Transverse colon (tissue), 4 donors: ENCODE measurements around the gene GPR33. TPM values are rescaled to one million over a fixed set of nuclear protein-coding genes. Genes with fewer than 3 reads are reported as not detected.

Source experiments
- DNase-seq: peaks from one replicate; pipeline ENCODE4 v3.0.0-alpha.2; 2019
- H3K27ac ChIP-seq, 4 donors: fragments of 200-600 bp; sonication (generic); 2 replicates each; pipeline ENCODE4 v1.5.1; 2016 to 2018; ENCODE audit warnings: inconsistent platforms in 4 of 4
- H3K27me3 ChIP-seq: fragments of 200-600 bp; sonication (generic); 2 replicates; pipeline ENCODE4 v1.5.1; 2017; ENCODE audit warnings: inconsistent platforms
- H3K36me3 ChIP-seq, 4 donors: fragments of 200-600 bp; sonication (generic); 2 replicates each; pipeline ENCODE4 v1.5.1; 2017 to 2019; ENCODE audit warnings: inconsistent platforms in 4 of 4
- H3K4me1 ChIP-seq, 4 donors: fragments of 200-600 bp; sonication (generic); 2 replicates each; pipeline ENCODE4 v1.5.1; 2017 to 2020; ENCODE audit warnings: inconsistent platforms in 4 of 4
- H3K4me3 ChIP-seq, 4 donors: fragments of 200-600 bp; sonication (generic); 1 replicate in 1 of 4; 2 replicates in 3 of 4; pipeline versions ENCODE4 v1.5.1 to v1.6.1; 2017 to 2019; ENCODE audit warnings: inconsistent platforms in 4 of 4
- H3K9me3 ChIP-seq, 2 donors: fragments of 200-600 bp; sonication (generic); 2 replicates each; pipeline ENCODE4 v1.5.1; 2017 to 2019; ENCODE audit warnings: inconsistent platforms in 2 of 2
- CTCF ChIP-seq, 5 experiments: fragments of 200-600 bp in 3 of 5; fragments of 450-650 bp in 2 of 5; sonication (generic) in 3 of 5; IDR thresholded peaks; 1 replicate in 2 of 5; 2 replicates in 3 of 5; pipeline ENCODE4 v1.5.1; 2016 to 2017; ENCODE audit warnings: antibody characterized with exemption in 5 of 5, inconsistent platforms in 3 of 5, mild to moderate bottlenecking in 2 of 5, moderate library complexity in 1 of 5
- EP300 ChIP-seq: sonication (generic); formaldehyde crosslinking; IDR thresholded peaks from one replicate; pipeline ENCODE4 v1.6.1; 2017; ENCODE audit warnings: antibody characterized with exemption, low read depth
- POLR2A ChIP-seq: fragments of 450-650 bp; IDR thresholded peaks from one replicate; pipeline ENCODE4 v1.6.1; 2016; ENCODE audit warnings: antibody characterized with exemption, mild to moderate bottlenecking, moderate library complexity
- POLR2AphosphoS5 ChIP-seq, 3 donors: sonication (generic); formaldehyde crosslinking; IDR thresholded peaks; one replicate each; pipeline ENCODE4 v1.6.1; 2016; ENCODE audit warnings: antibody characterized with exemption in 3 of 3
- WGBS, 2 donors: methylation state at CpG; one replicate each; pipeline ENCODE4 v1.1.5; 2018; ENCODE audit warnings: low coverage in 1 of 2; 5-methylcytosine and 5-hydroxymethylcytosine counted together
- in situ Hi-C, 4 donors: fragments of 200-750 bp; cut with MboI; loops; one replicate each; pipeline versions ENCODE4 v1.15.0 to v1.15.1; 2017; ENCODE audit warnings: low sequenced_read_pairs in 3 of 4, low pct_ligation_motif_present in 1 of 4, low pct_unique_long_range_greater_than_20kb in 1 of 4
- intact Hi-C: fragments of 100-400 bp; cut with DNase I; formaldehyde crosslinking; loops from one replicate; pipeline ENCODE4 v1.15.1; 2023; ENCODE audit warnings: low total_unique reads
- total RNA-seq, 4 donors: library from RNA; depleted of rRNA; stranded (reverse); fragments of >200 nt; gene quantifications; one replicate each; pipeline ENCODE4 v1.1.0, GENCODE V29; 2016

The GPR33 gene
- total RNA-seq, 4 donors from 2014 or later = not detected

- intact Hi-C loops = no loop called here
- 79 to 88% methylated on average over 3 of the region's 3 CpGs for WGBS, 2 donors
- Histone ChIP-seq H3K4me1 (peaks cover 0 to 7% (median 2%) of the 10 kb centered on the region in 4 donors), H3K4me3 (no peak overlapping the region), H3K9me3 (no peaks in the 10 kb centered on the region), H3K36me3 (no peaks in the 10 kb centered on the region), H3K27me3 (no peaks in the 10 kb centered on the region), H3K27ac (no peak overlapping the region)
- TF ChIP-seq CTCF (IDR thresholded peaks at IDR 0.05) = no peak
- no peak for TF ChIP-seq EP300
- TF ChIP-seq POLR2AphosphoS5 (IDR thresholded peaks at IDR 0.05) = no peak
- no peak for TF ChIP-seq POLR2A
- no peak for DNase-seq
- in situ Hi-C loops = no loop called here
These were observed 26.3 kb downstream of the GPR33 start for GRCh38 chr14:31461545-31461944.

DNA sequence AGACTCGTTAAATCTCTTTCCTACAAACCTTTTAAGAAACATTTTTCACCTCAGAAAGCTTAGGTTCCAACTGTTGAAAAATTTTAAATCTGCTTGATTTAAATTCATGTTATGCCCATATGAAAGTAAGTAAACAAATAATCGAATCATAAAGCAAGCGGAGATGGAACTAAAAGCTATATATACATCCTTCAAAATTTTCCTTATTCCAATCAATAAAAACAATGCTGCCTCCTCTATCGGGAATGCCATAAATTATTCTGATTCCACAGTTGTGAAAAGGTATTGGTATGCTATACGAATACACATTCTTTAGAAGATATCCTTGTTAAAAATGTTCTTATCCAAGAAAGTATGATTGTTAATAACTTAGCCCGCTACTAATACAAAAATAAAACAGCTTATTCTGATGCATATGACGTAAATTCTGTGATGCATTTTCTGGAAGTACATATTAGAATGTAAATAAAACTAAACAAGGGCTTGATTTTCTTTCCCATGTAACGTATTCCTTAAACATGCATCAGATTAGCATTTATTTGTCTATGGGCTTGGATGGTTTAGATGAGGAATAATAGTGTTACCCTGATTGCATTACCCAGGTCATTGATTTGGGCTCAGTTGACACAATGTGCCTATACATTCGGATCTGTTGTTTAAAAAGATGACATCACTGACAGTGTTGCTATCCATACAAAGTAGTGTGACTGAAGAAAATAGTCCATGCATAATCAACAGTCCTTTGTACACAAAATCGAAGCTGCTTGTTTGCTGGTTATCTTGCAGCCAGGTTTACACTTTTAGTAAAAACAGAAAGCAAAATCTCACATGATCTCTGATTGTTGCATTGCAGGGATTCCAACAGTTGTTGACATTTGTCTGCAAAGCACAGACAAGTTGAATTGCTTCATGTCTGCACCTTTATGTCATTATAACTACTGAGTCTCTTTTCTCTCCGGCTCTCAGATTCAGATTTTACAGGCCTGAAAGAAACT lies 29.9 kb downstream of the GPR33 start:
- Histone ChIP-seq H3K27ac (peak overlapping the region; percentile 89 to 93 (median 92)), H3K4me3 (peak overlapping the region in 3 of 4 donors; percentile 52 to 73 (median 62)), H3K27me3 (no peaks in the 10 kb centered on the region), H3K36me3 (no peaks in the 10 kb centered on the region), H3K9me3 (no peaks in the 10 kb centered on the region), H3K4me1 (peaks cover 0 to 15% (median 4%) of the 10 kb centered on the region in 4 donors)
- TF ChIP-seq POLR2A = no peak
- no peak for TF ChIP-seq EP300
- TF ChIP-seq POLR2AphosphoS5 (IDR thresholded peaks at IDR 0.05) = no peak
- TF ChIP-seq CTCF (IDR thresholded peaks at IDR 0.05) = no peak
- 37 to 38% methylated on average over 10 to 11 of the region's 11 CpGs for WGBS, 2 donors
- DNase-seq = no peak
- intact Hi-C loops (no loop called here), in situ Hi-C loops (no loop called here)

DNA sequence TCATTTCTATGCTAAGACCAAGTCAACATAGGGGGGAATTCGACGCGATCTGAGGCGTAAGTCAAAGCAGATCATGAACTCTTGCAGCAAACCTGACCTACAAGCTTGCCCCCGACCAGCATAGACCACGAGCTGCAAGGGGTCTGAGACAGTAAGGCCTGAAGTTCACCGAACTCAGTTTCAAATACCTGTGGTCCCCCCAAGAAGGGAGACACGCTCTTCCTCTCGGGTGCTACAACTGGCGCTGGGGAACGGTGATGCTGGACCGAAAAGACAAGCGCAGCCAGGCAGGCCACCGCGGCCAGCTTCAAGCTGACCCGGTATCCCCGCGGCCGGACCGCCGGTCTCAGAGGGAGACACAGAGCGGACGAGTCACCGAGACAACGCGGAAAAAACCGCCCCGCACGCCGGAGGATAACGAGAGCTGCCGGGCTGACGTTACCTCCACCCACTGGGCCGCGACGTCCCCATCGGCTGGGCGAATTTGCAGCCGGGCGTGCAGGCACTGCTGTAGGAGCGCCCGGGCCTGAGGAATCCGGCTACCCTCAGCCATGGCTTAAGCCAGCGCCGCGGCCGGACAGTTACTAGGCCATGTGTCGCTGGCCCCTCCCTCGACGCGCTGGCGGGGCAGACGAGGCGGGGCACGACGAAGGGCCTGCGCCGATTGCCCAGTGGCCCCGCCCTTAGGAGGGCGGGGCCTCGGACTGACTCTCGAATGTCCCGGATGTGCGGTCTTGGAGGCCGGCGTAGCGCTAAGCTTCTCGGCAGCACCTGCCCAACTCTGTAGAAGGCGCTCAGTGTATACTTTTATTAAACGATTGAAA lies 30.8 kb downstream of the GPR33 start, which contains the start of gene DTD2:
Gene DTD2, minus strand, starts transcription at position 666 of the 824 bp plus-strand sequence. Its CDS starts 113 bp downstream, at position 553.
- Histone ChIP-seq H3K4me3 (peak within 1 kb of the TSS; percentile 52 to 73 (median 58)), H3K36me3 (peaks cover 0 to 4% (median 2%) of the 10 kb centered on the region in 4 donors), H3K27me3 (no peaks in the 10 kb centered on the region), H3K9me3 (no peaks in the 10 kb centered on the region), H3K27ac (peak within 1 kb of the TSS; percentile 89 to 93 (median 92)), H3K4me1 (peaks cover 0 to 15% (median 4%) of the 10 kb centered on the region in 4 donors)
- in situ Hi-C loops (no loop called here), intact Hi-C loops (no loop called here)
- peak; percentile 96 for DNase-seq
- WGBS, 2 donors = 0 to 1% methylated on average over 5 to 69 of the region's 70 CpGs
- no peak for TF ChIP-seq CTCF (IDR thresholded peaks at IDR 0.05)
- TF ChIP-seq EP300 = no peak
- peak; percentile 82 for TF ChIP-seq POLR2A
- TF ChIP-seq POLR2AphosphoS5 (IDR thresholded peaks at IDR 0.05) = peak; percentile 91 to 93 (median 92)
